GM23248 (cell line): ENCODE measurements around the gene KLKB1. TPM values are rescaled to one million over a fixed set of nuclear protein-coding genes. Genes with fewer than 3 reads are reported as not detected.

Source experiments
- DNase-seq: peaks from one replicate; pipeline ENCODE4 v3.0.0-alpha.2; 2015
- H2AFZ ChIP-seq: fragments of 200-600 bp; sonication (generic); 2 replicates; pipeline ENCODE4 v1.6.1; 2016; ENCODE audit warnings: antibody characterized with exemption
- H3F3A ChIP-seq: fragments of 200-600 bp; sonication (generic); 2 replicates; pipeline ENCODE4 v1.6.1; 2016; ENCODE audit warnings: mild to moderate bottlenecking, antibody characterized with exemption, mixed run types; ENCODE audit not compliant: insufficient read depth
- H3K27ac ChIP-seq: fragments of 200-600 bp; sonication (generic); 2 replicates; pipeline ENCODE4 v1.5.1; 2016; ENCODE audit warnings: mild to moderate bottlenecking
- H3K27me3 ChIP-seq: fragments of 200-600 bp; sonication (generic); replicated peaks from 2 replicates; pipeline ENCODE4 v1.6.1; 2016; ENCODE audit warnings: mild to moderate bottlenecking; ENCODE audit not compliant: insufficient read depth
- H3K36me3 ChIP-seq: fragments of 200-600 bp; sonication (generic); 2 replicates; pipeline ENCODE4 v1.6.1; 2016; ENCODE audit warnings: low read depth, mild to moderate bottlenecking
- H3K4me1 ChIP-seq: fragments of 200-600 bp; sonication (generic); 2 replicates; pipeline ENCODE4 v1.6.1; 2016; ENCODE audit warnings: mild to moderate bottlenecking; ENCODE audit not compliant: insufficient read depth
- H3K4me2 ChIP-seq: fragments of 200-600 bp; sonication (generic); one replicate; pipeline ENCODE4 v1.6.1; 2016; ENCODE audit warnings: mild to moderate bottlenecking; ENCODE audit not compliant: unreplicated experiment
- H3K4me3 ChIP-seq: fragments of 200-600 bp; sonication (generic); 2 replicates; pipeline ENCODE4 v1.5.1; 2016; ENCODE audit warnings: mild to moderate bottlenecking
- H3K79me2 ChIP-seq: fragments of 200-600 bp; sonication (generic); 2 replicates; pipeline ENCODE4 v1.6.1; 2016; ENCODE audit warnings: mild to moderate bottlenecking; ENCODE audit not compliant: insufficient read depth
- H3K9ac ChIP-seq: fragments of 200-600 bp; sonication (generic); 2 replicates; pipeline ENCODE4 v1.6.1; 2016; ENCODE audit warnings: mild to moderate bottlenecking
- H3K9me2 ChIP-seq: fragments of 200-600 bp; sonication (generic); 2 replicates; pipeline ENCODE4 v1.6.1; 2016; ENCODE audit warnings: mixed run types, mild to moderate bottlenecking, moderate library complexity; ENCODE audit not compliant: insufficient read depth
- H3K9me3 ChIP-seq: fragments of 200-600 bp; sonication (generic); one replicate; pipeline ENCODE4 v1.6.1; 2017; ENCODE audit warnings: low read depth
- H4K20me1 ChIP-seq: fragments of 200-600 bp; sonication (generic); 2 replicates; pipeline ENCODE4 v1.6.0; 2016; ENCODE audit not compliant: insufficient read depth
- EZH2 ChIP-seq: fragments of 200-600 bp; sonication (generic); IDR thresholded peaks from 2 replicates; pipeline ENCODE4 v1.6.1; 2018; ENCODE audit warnings: antibody characterized with exemption, mild to moderate bottlenecking; ENCODE audit not compliant: insufficient read depth, poor library complexity, severe bottlenecking
- EZH2phosphoT487 ChIP-seq: fragments of 200-600 bp; sonication (generic); IDR thresholded peaks from 2 replicates; pipeline ENCODE4 v1.6.1; 2018; ENCODE audit warnings: antibody characterized with exemption, moderate library complexity, mild to moderate bottlenecking, low read depth; ENCODE audit not compliant: insufficient read depth
- WGBS, 2 experiments: methylation state at CpG; one replicate each; pipeline ENCODE4 v1.1.6; 2015 to 2017; ENCODE audit warnings: low lambda C conversion rate in 2 of 2, low coverage in 1 of 2; ENCODE audit errors: missing lambda C conversion rate in 2 of 2; 5-methylcytosine and 5-hydroxymethylcytosine counted together
- in situ Hi-C: fragments of 300-500 bp; cut with MboI; formaldehyde crosslinking; loops from 2 replicates; pipeline ENCODE4 v1.15.0; 2020
- polyA plus RNA-seq: library from polyadenylated mRNA; unstranded; fragments of >200 nt; fragmentation: Nextera tagmentation; extraction: Ambion mirVana; gene quantifications from 2 replicates; pipeline ENCODE4 v1.2.1, GENCODE V29; 2016
- total RNA-seq: library from RNA; depleted of rRNA; stranded (reverse); fragments of >200 nt; shearing (Covaris generic); gene quantifications from 2 replicates; pipeline ENCODE4 v1.2.3, GENCODE V29; 2014

The KLKB1 gene
- total and polyA plus RNA-seq, 2 experiments from 2014 or later = not detected

DNA sequence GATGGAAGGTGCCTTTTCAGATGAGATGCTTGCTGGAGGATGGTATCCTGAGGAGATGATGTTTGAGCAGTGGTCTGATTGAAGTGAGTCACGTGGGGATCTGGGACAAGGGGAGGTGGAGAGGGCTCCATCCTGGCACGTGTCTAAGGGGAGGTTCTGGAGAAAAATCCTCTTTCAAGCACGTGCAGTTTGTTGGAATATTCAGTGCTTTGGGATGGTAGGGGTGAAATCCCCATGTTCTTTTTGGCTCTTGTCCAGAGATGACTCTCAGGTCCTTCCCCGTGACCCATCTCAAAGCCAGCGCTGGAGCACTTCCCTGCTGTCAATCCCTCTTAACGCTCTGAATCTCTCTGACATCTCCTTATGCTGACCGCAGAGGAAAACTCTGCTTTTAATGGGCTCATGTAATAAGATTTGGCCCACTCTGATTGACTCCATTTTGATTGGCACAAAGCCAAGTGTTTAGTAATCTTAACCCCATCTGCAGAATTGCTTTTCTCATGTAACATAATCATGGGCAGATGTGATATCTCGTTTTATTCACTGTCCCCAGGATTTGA lies 10.8 kb upstream of the KLKB1 start:
- no peaks in the 10 kb centered on the region for H3F3A ChIP-seq
- 8 to 9% methylated on average over 8 of the region's 8 CpGs for whole genome bisulfite sequencing, 2 experiments
- DNase-seq = peak; percentile 27
- no peak overlapping the region for H3K27ac ChIP-seq
- H4K20me1 ChIP-seq = no peaks in the 10 kb centered on the region
- H3K9me3 ChIP-seq = no peaks in the 10 kb centered on the region
- no peak overlapping the region for H2AFZ ChIP-seq
- H3K36me3 ChIP-seq = no peaks in the 10 kb centered on the region
- H3K4me3 ChIP-seq = no peak overlapping the region
- no peaks in the 10 kb centered on the region for H3K9me2 ChIP-seq
- H3K79me2 ChIP-seq = no peaks in the 10 kb centered on the region
- no peaks in the 10 kb centered on the region for H3K27me3 ChIP-seq
- in situ Hi-C loops = no loop called here
- TF ChIP-seq EZH2 (no peak), EZH2phosphoT487 (no peak)
- H3K4me2 ChIP-seq = no peak overlapping the region
- H3K4me1 ChIP-seq = no peaks in the 10 kb centered on the region
- no peak overlapping the region for H3K9ac ChIP-seq

DNA sequence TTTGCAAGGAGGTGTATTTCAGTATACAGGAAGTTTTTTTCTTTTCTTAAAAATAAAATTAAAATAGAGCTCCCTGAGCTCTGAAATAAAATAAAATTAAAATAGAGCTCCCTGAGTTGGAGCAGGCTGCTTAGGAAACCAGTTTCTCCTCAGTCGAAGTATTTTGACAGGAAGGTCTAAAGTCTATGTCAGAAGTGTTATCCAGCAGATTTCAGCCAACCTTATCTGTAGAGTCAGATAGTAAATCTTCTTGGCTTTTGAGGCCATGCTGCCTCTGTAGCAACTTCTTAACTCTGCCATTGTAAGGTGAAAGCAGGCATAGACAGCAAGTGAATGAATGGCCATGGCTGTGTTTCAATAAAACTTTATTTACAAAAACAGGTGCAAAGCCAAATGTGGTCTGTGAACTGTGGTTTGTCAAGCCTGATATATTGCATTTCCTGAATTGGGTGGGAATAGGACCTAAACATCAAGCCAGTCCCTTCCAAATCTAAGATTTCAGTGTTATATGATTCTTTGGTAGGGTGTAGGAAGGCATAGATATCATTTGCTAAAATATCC lies 9.5 kb upstream of the KLKB1 start:
- in situ Hi-C loops = no loop called here
- Histone ChIP-seq H3K36me3 (no peaks in the 10 kb centered on the region), H3K4me3 (no peak overlapping the region), H3K4me1 (no peaks in the 10 kb centered on the region), H3K9me3 (no peaks in the 10 kb centered on the region), H3K79me2 (no peaks in the 10 kb centered on the region), H3K27ac (no peak overlapping the region), H3K9me2 (no peaks in the 10 kb centered on the region), H3F3A (no peaks in the 10 kb centered on the region), H3K9ac (no peak overlapping the region), H2AFZ (no peak overlapping the region), H3K27me3 (no peaks in the 10 kb centered on the region), H3K4me2 (no peak overlapping the region), H4K20me1 (no peaks in the 10 kb centered on the region)
- WGBS, 2 experiments = 38 to 48% methylated on average over 1 of the region's 1 CpG
- TF ChIP-seq EZH2 = no peak
- no peak for TF ChIP-seq EZH2phosphoT487
- DNase-seq = no peak

DNA sequence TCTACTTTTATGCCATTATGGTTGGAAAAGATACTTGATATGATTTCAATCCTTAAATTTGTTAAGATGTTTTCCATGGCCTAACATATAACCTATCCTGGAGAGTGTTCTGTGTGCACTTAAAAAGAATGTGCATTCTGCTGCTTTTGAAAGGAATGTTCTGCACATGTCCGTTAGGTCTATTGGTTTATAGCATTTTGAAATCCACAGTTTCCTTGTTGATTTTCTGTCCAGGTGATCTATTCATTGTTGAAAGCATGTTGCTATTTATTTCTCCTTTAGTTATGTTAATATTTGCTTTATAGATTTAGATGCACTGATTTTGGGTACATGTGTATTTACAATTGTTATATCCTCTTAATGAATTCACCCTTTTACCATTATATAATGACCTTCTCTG lies 5.7 kb upstream of the KLKB1 start:
- 33 to 40% methylated on average over 1 of the region's 1 CpG for whole genome bisulfite sequencing, 2 experiments
- TF ChIP-seq EZH2phosphoT487 (no peak), EZH2 (no peak)
- H3K4me3 ChIP-seq = no peak overlapping the region

GRCh38 chr4:186225848-186226247 lies 1.5 kb upstream of the KLKB1 start:
- in situ Hi-C loops = no loop called here
- Histone ChIP-seq H3K4me2 (no peak overlapping the region), H3K9me2 (no peaks in the 10 kb centered on the region), H3K36me3 (no peaks in the 10 kb centered on the region), H3K4me3 (no peak overlapping the region), H3F3A (no peaks in the 10 kb centered on the region), H3K27ac (no peak overlapping the region), H4K20me1 (no peaks in the 10 kb centered on the region), H3K79me2 (no peaks in the 10 kb centered on the region), H3K27me3 (no peaks in the 10 kb centered on the region), H3K4me1 (no peaks in the 10 kb centered on the region), H3K9me3 (no peaks in the 10 kb centered on the region), H2AFZ (no peak overlapping the region), H3K9ac (no peak overlapping the region)
- no peak for DNase-seq
- TF ChIP-seq EZH2 = no peak

More for the DNA sequence above, 5.7 kb upstream of the KLKB1 start:
- no peaks in the 10 kb centered on the region for H3K27me3 ChIP-seq
- no peak overlapping the region for H3K27ac ChIP-seq
- no peak overlapping the region for H3K4me2 ChIP-seq
- H3K9ac ChIP-seq = no peak overlapping the region
- no peak for DNase-seq
- in situ Hi-C loops = no loop called here
- H2AFZ ChIP-seq = no peak overlapping the region
- H3K9me2 ChIP-seq = no peaks in the 10 kb centered on the region
- no peaks in the 10 kb centered on the region for H3K36me3 ChIP-seq
- H4K20me1 ChIP-seq = no peaks in the 10 kb centered on the region
- no peaks in the 10 kb centered on the region for H3K4me1 ChIP-seq
- no peaks in the 10 kb centered on the region for H3F3A ChIP-seq
- H3K9me3 ChIP-seq = no peaks in the 10 kb centered on the region
- H3K79me2 ChIP-seq = no peaks in the 10 kb centered on the region
